Activated naive CD8-positive, alpha-beta T cell (primary cell): ENCODE results near the gene TAF8.
A peak's percentile ranks its signal among the peaks of the same experiment; 100 is the strongest.

Source experiments
- H3K27ac Mint-ChIP-seq: one replicate; pipeline ENCODE4 v1.8.0; 2021; ENCODE audit warnings: mixed read lengths
- H3K27me3 Mint-ChIP-seq: one replicate; pipeline ENCODE4 v1.8.0; 2021; ENCODE audit warnings: mixed read lengths
- H3K36me3 Mint-ChIP-seq: one replicate; pipeline ENCODE4 v1.8.0; 2021; ENCODE audit warnings: mixed read lengths
- H3K4me1 Mint-ChIP-seq: one replicate; pipeline ENCODE4 v1.8.0; 2021; ENCODE audit warnings: low read depth, mixed read lengths
- H3K4me3 Mint-ChIP-seq: one replicate; pipeline ENCODE4 v1.8.0; 2021; ENCODE audit warnings: mild to moderate bottlenecking, mixed read lengths
- H3K9me3 Mint-ChIP-seq: one replicate; pipeline ENCODE4 v1.8.0; 2021; ENCODE audit warnings: low read depth, mixed read lengths

Gene TAF8

DNA sequence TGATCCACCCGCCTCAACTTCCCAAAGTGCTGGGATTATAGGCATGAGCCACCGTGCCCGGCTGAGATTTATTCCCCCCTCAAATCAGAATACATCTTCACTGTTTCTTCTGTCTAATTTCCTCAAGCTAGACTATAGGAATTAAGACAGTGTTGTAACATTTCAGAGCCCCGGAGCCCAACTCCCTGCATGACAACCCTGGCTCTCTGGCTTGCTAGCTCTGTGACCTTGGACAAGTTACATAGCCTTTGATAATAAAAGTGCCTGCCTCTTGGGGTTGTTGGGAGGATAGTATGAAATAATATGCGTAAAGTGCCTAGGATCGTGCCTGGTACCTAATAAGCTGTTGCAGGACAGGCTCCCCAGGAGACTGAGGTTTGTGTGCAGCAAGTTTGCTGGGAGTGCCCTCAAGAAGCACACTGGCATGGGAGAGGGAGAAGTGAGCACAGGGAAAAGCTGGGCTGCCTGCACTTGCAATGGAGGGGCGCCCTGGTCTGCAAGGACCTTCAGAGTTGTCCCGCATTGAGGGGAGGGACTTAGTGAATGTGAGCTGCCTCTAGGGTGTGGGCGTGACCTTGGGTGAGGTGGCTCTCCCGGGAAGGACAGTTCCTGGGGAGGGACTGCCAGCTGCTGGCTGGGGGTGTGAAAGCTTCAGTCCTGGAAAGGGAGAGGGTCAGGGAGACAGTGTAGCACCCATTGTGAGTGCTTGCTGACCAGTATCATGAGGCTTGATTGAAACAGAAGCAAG is 43.4 kb downstream of the TAF8 start:
- Mint-ChIP-seq H3K36me3 (no peaks in the 10 kb centered on the region), H3K27me3 (no peaks in the 10 kb centered on the region), H3K27ac (no peak overlapping the region), H3K9me3 (no peaks in the 10 kb centered on the region), H3K4me3 (no peak overlapping the region), H3K4me1 (no peaks in the 10 kb centered on the region)

DNA sequence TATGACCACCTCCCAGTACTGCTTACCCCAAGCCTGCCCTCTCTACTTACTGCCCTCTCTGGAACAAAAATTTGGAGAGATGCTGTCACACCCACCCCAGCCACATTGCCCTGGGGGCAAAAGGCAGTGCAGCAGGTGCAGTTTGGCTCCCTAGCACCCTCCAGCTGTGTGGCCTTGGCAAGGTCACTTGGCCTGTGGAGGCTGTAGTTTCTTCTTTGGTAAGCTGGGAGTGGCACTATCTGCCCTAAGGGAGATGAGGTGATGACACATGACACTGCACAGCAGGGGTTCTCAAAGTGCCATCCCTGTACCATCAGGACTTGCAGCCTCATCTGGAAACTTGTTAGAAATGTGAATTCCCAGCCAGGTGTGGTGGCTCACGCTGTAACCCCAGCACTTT is 44.8 kb downstream of the TAF8 start:
- peaks cover 3% of the 10 kb centered on the region for H3K4me1 Mint-ChIP-seq
- H3K4me3 Mint-ChIP-seq: no peak overlapping the region
- H3K9me3 Mint-ChIP-seq: no peaks in the 10 kb centered on the region
- no peak overlapping the region for H3K27ac Mint-ChIP-seq
- no peaks in the 10 kb centered on the region for H3K36me3 Mint-ChIP-seq
- H3K27me3 Mint-ChIP-seq: no peaks in the 10 kb centered on the region

DNA sequence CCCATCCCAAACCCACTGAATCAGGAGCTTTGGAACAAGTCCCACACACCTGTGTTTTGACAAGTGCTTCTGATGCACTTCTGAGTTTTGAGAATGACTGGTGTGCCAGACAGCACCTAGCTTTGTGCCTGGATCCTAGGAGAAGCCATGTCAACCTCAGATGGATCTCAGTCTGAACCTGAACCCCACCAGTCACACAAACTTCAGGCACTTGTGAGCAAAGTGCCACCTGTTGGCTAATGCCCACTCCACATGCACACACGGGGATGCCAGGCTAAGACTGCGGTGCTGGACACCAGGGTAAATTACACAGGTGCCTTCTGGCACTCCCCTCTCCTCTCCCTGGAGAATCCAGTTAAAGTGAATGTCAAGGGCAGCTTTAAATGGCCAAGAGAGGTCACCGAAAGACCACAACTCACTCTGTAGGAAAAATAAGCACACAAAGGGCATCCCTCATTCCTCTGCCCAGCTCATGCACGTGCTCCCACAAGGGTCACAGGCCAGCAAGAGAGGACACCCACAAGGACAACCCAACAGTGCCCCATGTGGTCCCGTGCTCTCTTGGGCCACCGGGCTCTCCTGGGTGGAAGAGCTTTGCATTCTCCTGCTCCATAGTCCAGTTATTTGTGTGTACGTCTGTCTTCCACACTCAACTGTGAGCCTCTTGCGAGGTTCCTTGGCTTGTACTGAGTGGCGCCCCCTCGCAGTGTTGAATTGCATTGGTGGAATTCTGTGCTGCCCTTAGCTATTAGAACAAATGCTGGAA is 45.6 kb downstream of the TAF8 start:
- no peaks in the 10 kb centered on the region for H3K36me3 Mint-ChIP-seq
- peaks cover 5% of the 10 kb centered on the region for H3K4me1 Mint-ChIP-seq
- no peak overlapping the region for H3K27ac Mint-ChIP-seq
- H3K4me3 Mint-ChIP-seq: no peak overlapping the region
- H3K27me3 Mint-ChIP-seq: no peaks in the 10 kb centered on the region
- H3K9me3 Mint-ChIP-seq: no peaks in the 10 kb centered on the region

DNA sequence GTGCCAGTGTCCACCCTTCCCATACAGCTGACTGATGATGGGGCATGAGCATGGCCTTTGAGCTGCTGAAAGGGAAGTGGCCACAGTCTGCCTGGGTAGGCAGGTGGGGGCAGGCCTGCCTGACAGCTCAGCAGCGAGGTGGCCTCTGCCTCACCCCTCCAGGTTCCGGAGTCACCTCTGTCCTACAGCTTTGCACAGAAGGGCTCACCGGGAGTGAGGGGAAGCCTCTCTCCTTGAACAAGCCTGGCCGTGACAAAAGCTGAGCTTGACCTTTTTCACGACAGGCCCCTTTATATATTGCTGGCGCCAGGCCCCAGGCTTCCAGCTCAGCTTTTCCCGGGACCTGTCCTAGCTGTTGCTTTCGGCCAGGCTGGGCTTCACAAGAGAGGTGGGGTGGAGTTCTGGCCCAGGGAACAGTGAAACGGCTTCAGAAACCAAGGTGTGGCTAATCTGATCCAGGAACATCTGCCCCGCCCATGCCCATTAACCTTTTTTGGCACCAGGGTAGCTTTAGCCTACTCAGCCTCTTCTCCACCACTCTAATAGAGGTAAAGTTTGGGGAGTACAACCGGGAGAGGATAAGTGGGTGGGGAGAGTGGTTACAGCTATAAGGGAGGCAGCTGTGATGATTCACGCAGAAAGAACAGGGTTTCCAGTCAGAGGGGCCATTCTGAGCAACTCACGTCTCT is 49.2 kb downstream of the TAF8 start:
- Mint-ChIP-seq H3K27ac (no peak overlapping the region), H3K9me3 (no peaks in the 10 kb centered on the region), H3K36me3 (no peaks in the 10 kb centered on the region), H3K27me3 (no peaks in the 10 kb centered on the region), H3K4me1 (peaks cover 12% of the 10 kb centered on the region), H3K4me3 (no peak overlapping the region)

DNA sequence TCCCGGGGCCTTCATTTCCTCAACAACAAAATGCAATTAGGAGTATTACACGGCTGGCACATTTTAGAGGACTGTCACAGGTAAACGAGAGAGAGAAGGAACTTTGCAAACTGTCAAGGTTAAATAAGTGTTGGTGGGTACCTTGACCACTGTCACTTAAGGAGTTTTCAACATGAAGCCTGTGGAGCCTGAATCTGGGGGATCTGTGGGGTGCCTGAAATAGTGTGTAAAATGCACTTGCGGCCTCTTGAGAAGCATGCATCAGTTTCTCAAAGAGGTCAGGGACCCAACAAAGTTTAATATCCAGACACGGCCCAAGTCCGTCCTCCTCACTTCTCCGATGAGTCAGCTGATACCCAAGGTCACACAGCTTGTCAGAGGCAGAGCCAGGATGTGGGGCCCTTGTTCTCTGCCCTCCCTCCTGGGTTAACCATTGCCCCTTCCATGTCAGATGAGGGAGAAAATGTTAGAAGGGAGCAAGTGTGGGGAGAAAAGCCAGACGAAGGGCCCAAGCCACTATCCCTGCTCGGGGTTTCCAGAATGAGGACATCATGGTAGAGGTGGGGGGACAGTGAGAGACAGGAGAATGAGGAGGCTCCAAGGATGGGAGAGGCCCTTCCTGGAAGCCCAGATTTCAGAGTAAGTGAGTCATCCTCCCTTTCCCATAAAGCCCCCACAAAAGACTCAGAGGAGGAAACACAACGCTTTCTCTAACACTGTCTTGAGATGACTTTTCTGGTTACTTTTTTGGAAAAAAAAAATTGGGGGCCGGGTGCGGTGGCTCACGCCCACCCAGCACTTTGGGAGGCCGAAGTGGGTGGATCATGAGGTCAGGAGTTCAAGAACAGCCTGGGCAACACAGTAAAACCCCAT is 49.9 kb downstream of the TAF8 start:
- Mint-ChIP-seq H3K27me3 (no peaks in the 10 kb centered on the region), H3K27ac (no peak overlapping the region), H3K4me3 (no peak overlapping the region), H3K9me3 (no peaks in the 10 kb centered on the region), H3K36me3 (no peaks in the 10 kb centered on the region), H3K4me1 (peaks cover 12% of the 10 kb centered on the region)

DNA sequence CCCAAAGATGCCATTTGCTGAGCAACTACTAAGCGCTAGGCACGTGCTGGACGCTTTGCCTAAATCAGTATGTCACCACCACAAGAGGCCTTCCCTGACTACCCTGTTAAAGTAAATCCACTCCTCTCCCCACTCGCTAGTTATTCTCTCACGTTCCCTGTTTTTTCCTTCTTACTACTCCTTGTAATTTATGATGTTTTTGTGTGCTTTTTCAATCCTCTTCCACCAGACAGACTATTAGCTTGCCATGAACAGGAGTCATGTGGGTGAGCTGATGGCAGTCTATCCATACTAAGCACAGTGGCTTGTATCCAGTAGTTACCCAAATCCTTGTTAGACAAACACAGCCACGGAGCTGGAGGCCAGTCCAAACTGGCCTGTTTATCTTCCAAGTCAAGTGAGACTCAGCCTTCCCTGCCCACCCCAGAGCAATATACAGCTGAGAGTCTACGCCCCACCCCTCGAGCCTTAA is 50.9 kb downstream of the TAF8 start:
- Mint-ChIP-seq H3K27ac (no peak overlapping the region), H3K9me3 (no peaks in the 10 kb centered on the region), H3K4me1 (peaks cover 12% of the 10 kb centered on the region), H3K4me3 (no peak overlapping the region), H3K36me3 (no peaks in the 10 kb centered on the region), H3K27me3 (no peaks in the 10 kb centered on the region)

DNA sequence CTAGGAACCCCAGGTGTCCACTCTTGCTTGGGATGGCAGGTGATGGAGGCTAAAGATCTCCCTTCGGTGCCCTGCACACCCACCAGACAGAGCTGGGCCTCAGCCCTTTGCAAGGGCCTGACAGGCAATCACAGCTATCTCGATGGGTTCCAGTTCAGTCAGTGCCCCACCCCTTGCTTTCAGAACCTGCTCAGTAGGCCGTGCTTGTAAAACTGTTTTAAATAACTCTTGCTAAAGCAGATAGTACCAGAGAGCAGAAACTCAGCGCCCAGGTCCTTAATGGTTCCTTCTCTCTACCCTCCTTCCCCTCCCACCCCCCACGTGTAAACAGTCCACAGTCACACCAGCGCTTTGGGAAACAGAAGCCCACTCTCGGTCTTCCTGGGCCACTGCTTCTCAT is 52.9 kb downstream of the TAF8 start:
- no peaks in the 10 kb centered on the region for H3K27me3 Mint-ChIP-seq
- H3K27ac Mint-ChIP-seq: no peak overlapping the region
- H3K4me1 Mint-ChIP-seq: peaks cover 12% of the 10 kb centered on the region
- peak overlapping the region; percentile 77 for H3K4me3 Mint-ChIP-seq
- H3K9me3 Mint-ChIP-seq: no peaks in the 10 kb centered on the region
- H3K36me3 Mint-ChIP-seq: no peaks in the 10 kb centered on the region

DNA sequence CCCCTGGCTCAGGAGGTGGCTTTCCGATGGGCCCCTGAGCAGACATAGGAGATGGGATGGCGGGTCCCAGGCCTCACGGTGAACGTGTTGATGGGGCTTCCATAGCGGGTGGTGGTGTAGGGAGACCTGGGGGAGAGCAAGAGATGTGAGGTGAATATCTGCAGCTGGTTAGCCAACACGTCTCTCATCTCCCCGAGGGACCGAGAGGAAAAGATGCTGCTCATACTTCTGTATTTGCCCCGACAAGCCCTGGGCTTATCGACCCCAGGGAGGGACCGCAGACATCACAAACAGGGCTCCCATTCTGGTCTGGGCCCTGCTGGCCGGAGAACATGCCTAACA is 53.4 kb downstream of the TAF8 start:
- H3K27me3 Mint-ChIP-seq: no peaks in the 10 kb centered on the region
- H3K4me1 Mint-ChIP-seq: peaks cover 12% of the 10 kb centered on the region
- H3K36me3 Mint-ChIP-seq: no peaks in the 10 kb centered on the region
- peak overlapping the region; percentile 77 for H3K4me3 Mint-ChIP-seq
- H3K9me3 Mint-ChIP-seq: no peaks in the 10 kb centered on the region
- peak overlapping the region; percentile 58 for H3K27ac Mint-ChIP-seq

DNA sequence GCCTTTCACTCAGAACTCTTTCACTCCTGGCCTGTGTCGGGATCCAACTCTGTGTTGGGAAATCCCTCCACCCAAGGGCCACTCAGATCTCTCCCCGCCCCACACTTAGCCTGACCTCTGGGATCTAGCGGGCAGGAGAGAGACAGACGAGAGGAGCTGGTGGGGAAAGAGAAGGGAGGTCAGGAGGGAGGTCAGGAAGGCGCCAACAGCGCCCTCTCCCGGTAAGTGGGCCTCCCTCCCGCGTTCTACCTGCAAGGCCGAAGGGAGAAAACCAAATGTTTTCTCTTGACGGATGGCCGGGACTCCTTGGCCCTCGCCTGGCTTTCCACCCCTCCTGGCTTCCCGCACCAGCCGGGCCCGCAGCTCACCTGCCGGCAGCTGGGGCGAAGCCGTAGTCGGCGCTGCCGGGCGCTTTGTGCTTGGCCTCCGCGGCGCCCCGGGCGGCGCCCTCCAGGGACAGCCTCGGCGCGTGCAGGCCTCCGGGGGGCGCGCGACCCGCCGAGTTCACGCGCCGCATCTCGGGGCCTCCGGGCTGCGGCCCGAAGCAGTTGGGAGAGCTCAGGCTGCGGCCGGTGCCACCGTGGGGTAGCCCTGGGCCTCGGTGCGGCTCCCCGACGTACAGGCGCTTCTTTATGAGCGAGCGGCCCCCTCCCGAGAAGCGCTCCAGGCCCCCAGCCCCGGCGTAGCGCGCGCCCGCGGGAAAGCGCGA is 53.9 kb downstream of the TAF8 start:
- no peaks in the 10 kb centered on the region for H3K27me3 Mint-ChIP-seq
- H3K36me3 Mint-ChIP-seq: no peaks in the 10 kb centered on the region
- peak overlapping the region; percentile 58 for H3K27ac Mint-ChIP-seq
- H3K4me1 Mint-ChIP-seq: peaks cover 12% of the 10 kb centered on the region
- no peaks in the 10 kb centered on the region for H3K9me3 Mint-ChIP-seq
- peak overlapping the region; percentile 77 for H3K4me3 Mint-ChIP-seq

DNA sequence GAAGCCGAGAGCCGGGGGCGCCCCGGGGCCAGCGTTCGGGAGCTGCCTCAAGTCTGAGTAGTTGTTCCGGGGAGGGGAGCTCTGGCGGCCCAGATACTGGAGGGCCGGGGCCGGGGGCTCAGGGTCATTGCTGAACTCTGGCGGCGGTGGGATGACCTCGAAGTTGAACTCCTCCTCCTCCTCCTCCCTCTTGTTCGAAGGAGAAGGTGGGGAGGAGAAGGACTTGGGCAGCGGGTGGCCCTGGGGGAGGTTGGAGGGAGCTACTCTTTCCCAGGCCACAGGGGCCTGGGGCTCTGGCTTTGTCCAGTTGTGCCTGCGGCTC is 54.4 kb downstream of the TAF8 start:
- no peaks in the 10 kb centered on the region for H3K9me3 Mint-ChIP-seq
- H3K27ac Mint-ChIP-seq: no peak overlapping the region
- H3K27me3 Mint-ChIP-seq: no peaks in the 10 kb centered on the region
- H3K36me3 Mint-ChIP-seq: no peaks in the 10 kb centered on the region
- H3K4me3 Mint-ChIP-seq: peak overlapping the region; percentile 38
- peaks cover 12% of the 10 kb centered on the region for H3K4me1 Mint-ChIP-seq

DNA sequence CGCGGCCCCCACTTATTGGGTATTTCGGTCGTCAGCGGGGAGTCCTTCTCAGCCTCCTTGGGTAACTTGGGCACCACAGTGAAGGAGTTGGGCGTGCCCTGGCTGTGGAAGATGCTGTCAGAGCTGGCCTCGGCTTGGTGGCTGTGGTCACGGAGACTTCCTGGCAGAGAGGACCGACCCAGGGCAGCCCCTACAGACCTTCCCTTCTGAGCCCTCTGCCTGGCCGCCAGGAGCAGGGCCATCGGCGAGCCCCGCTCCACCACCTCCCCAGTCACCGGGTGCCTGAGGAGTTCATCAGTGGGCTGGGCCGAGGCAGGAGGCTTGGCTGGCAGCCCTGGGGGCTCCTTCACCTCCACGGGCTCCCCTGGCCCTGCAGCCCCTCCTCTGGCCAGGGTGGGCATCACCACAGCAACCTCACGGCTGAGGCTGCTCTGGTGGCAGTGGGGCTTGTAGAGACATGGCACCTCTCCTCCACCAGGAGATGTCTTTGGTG is 54.9 kb downstream of the TAF8 start:
- no peak overlapping the region for H3K27ac Mint-ChIP-seq
- no peaks in the 10 kb centered on the region for H3K36me3 Mint-ChIP-seq
- no peaks in the 10 kb centered on the region for H3K9me3 Mint-ChIP-seq
- no peaks in the 10 kb centered on the region for H3K27me3 Mint-ChIP-seq
- peaks cover 7% of the 10 kb centered on the region for H3K4me1 Mint-ChIP-seq
- peak overlapping the region; percentile 38 for H3K4me3 Mint-ChIP-seq

DNA sequence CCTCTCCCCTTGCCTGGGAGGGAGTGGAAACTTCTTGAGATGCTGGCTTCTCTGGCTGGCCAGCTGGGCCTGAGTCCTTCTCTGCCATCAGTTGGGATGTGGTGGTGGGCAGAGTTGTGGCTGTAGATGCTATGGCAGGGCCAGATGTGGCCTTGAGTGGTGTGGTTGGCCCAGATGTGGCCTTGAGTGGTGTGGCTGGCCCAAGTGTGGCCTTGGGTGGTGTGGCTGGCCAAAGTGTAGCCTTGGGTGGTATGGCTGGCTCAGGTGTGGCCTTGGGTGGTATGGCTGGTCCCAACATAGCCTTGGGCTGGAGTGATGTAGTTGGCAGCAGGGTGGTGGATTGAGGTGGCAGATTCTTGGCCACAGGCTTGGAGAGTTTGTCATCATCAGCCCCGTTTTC is 55.4 kb downstream of the TAF8 start:
- peak overlapping the region; percentile 23 for H3K4me3 Mint-ChIP-seq
- no peaks in the 10 kb centered on the region for H3K36me3 Mint-ChIP-seq
- H3K27me3 Mint-ChIP-seq: no peaks in the 10 kb centered on the region
- H3K27ac Mint-ChIP-seq: no peak overlapping the region
- peaks cover 7% of the 10 kb centered on the region for H3K4me1 Mint-ChIP-seq
- H3K9me3 Mint-ChIP-seq: no peaks in the 10 kb centered on the region

DNA sequence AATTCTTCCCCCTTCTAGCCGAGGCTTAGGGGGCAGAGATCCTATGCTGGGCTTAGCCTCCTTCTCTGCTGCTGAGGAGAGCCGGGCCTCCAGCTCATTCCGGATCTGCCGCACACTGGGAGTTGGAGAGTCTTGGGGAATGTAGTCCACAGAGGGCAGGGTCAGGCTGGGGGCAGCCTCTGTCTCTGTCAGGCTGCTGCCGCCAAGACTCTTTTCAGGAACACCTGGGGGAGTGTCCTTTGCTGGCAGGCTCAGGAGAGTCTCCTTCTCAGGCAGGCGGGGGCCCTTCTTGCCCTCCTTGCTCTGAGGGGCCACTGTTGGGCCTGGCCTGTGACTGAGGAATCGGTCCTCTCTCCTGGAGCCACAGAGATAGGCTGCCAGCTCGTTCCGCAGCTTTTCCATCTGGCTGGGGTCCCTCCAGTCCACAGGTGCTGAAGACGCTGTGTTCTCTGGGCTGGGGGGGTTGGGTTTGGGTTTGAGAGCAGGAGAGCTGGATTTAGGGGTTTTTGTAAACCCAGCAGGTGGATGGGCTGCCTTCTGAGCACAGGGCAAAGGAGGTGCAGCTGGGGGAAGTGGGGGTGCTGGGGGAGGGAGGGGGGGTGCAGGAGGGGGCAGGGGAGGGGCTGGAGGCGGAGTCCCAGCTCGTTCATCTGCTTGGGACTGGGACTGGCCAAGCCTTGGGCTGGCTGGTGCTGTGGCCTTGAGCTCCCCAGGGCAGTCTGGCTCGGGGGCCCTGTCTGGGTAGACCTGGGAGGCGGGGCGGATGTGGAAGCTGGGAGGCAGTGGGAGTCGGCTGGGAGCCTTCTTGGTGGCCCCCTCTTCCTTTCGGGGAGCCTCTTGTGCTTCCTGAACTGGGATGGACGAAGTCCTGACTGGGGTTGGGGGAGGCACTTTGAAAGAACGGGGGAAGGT is 56.0 kb downstream of the TAF8 start:
- H3K27ac Mint-ChIP-seq: no peak overlapping the region
- no peaks in the 10 kb centered on the region for H3K27me3 Mint-ChIP-seq
- H3K9me3 Mint-ChIP-seq: no peaks in the 10 kb centered on the region
- H3K4me1 Mint-ChIP-seq: peaks cover 7% of the 10 kb centered on the region
- H3K36me3 Mint-ChIP-seq: no peaks in the 10 kb centered on the region
- peak overlapping the region; percentile 23 for H3K4me3 Mint-ChIP-seq
